HepG2 (cell line): ENCODE results near the gene HSPB7. TPM values are rescaled to one million over a fixed set of nuclear protein-coding genes. Genes with fewer than 3 reads are reported as not detected.
"Not testable (repeated sequence)": the region's sequence is repeated elsewhere in the genome, so short reads cannot be mapped to it uniquely, and the experiment has no call there.

ENCODE experiments used
- ATAC-seq: fragments of 200-7000 bp; cut with Tn5 transposase; 3 replicates; pipeline ENCODE4 v1.9.1; 2020; ENCODE audit warnings: mild to moderate bottlenecking, moderate library complexity
- BruUV-seq: library from RNA; stranded (reverse); fragments of 400-500 nt; replicated peaks from 2 replicates; lab custom pipeline; 2021; lab: Mats Ljungman, UMichigan
- CTCF ChIA-PET: fragments of 300-600 bp; formaldehyde crosslinking; extraction: SDS; loops from one replicate; lab custom pipeline; 2021; ENCODE audit warnings: low total read pairs, inconsistent platforms, low intra/inter-chr PET ratio; lab: Yijun Ruan, JAX
- POLR2A ChIA-PET: fragments of 350-600 bp; sonication (Branson Sonifier 250); formaldehyde crosslinking; loops from one replicate; lab custom pipeline; 2020; ENCODE audit warnings: antibody characterized with exemption, inconsistent platforms; lab: Yijun Ruan, JAX
- DNase-seq: peaks from one replicate; pipeline ENCODE4 v3.0.0-alpha.2; 2015; ENCODE audit warnings: low spot score
- FAIRE-seq: peaks from 3 replicates; lab custom pipeline; 2011; peaks lifted over from hg19 to GRCh38; lab: Jason Lieb, UNC
- H2AFZ ChIP-seq: one replicate; pipeline ENCODE4 v1.6.1; 2011; ENCODE audit warnings: low read length, inconsistent platforms
- H3K27ac ChIP-seq: fragments of 300-600 bp; 3 replicates; pipeline ENCODE4 v1.8.0; 2011; ENCODE audit warnings: mixed run types, mild to moderate bottlenecking, mixed read lengths, low read length, inconsistent platforms; ENCODE audit not compliant: insufficient read depth; ENCODE audit errors: extremely low read length
- H3K27me3 ChIP-seq, 2 experiments: fragments of 200-600 bp in 1 of 2; 2 replicates in 1 of 2; 3 replicates in 1 of 2; pipeline versions ENCODE4 v1.6.0 to v1.8.0; 2011; ENCODE audit warnings: low read length in 2 of 2, mild to moderate bottlenecking in 2 of 2, moderate library complexity in 2 of 2, inconsistent platforms in 1 of 2; ENCODE audit not compliant: insufficient read depth in 2 of 2, control insufficient read depth in 1 of 2
- H3K36me3 ChIP-seq, 2 experiments: fragments of 200-600 bp in 1 of 2; replicated peaks in 1 of 2; 2 replicates in 1 of 2; 3 replicates in 1 of 2; pipeline versions ENCODE4 v1.5.1 to v1.8.0; 2011; ENCODE audit warnings: low read length in 2 of 2, inconsistent platforms in 1 of 2; ENCODE audit not compliant: insufficient read depth in 2 of 2, control insufficient read depth in 1 of 2
- H3K4me1 ChIP-seq: 2 replicates; pipeline ENCODE4 v1.5.1; 2012; ENCODE audit warnings: low read length, inconsistent platforms; ENCODE audit not compliant: insufficient read depth
- H3K4me2 ChIP-seq: 2 replicates; pipeline ENCODE4 v1.6.0; 2011; ENCODE audit warnings: low read depth, low read length, inconsistent platforms
- H3K4me3 ChIP-seq, 3 experiments: fragments of 200-600 bp in 1 of 3; sonication (generic), shearing (Covaris generic) in 1 of 3; replicated peaks in 1 of 3; 2 replicates each; pipeline ENCODE4 v1.5.1; 2011 to 2016; ENCODE audit warnings: low read length in 3 of 3, inconsistent platforms in 2 of 3, low read depth in 2 of 3, mild to moderate bottlenecking in 2 of 3, control low read depth in 1 of 3, mixed read lengths in 1 of 3; ENCODE audit not compliant: insufficient read depth in 1 of 3
- H3K79me2 ChIP-seq: one replicate; pipeline ENCODE4 v1.6.1; 2011; ENCODE audit warnings: low read length, inconsistent platforms; ENCODE audit not compliant: insufficient read depth
- H3K9ac ChIP-seq: 2 replicates; pipeline ENCODE4 v1.6.0; 2011; ENCODE audit warnings: mild to moderate bottlenecking, low read depth, low read length, inconsistent platforms; ENCODE audit not compliant: insufficient read depth
- H3K9me3 ChIP-seq: 2 replicates; pipeline ENCODE4 v1.5.1; 2012; ENCODE audit warnings: mild to moderate bottlenecking, low read length
- H4K20me1 ChIP-seq: 2 replicates; pipeline ENCODE4 v1.6.0; 2011; ENCODE audit warnings: inconsistent platforms, mild to moderate bottlenecking, low read length, moderate library complexity; ENCODE audit not compliant: insufficient read depth
- DMAP1 ChIP-seq: IDR thresholded peaks from 2 replicates; pipeline ENCODE4 v1.6.1; 2016
- IKZF4 ChIP-seq: sonication (generic); formaldehyde crosslinking; IDR thresholded peaks from 2 replicates; pipeline ENCODE4 v1.5.1; 2020; ENCODE audit warnings: borderline replicate concordance, mild to moderate bottlenecking, low read depth, missing genetic modification reagents; ENCODE audit errors: not compliant biosample characterization
- SNAPC2 ChIP-seq: sonication (generic); formaldehyde crosslinking; IDR thresholded peaks from 2 replicates; pipeline ENCODE4 v1.8.1; 2022; ENCODE audit warnings: mild to moderate bottlenecking, missing genetic modification reagents
- ZNF350 ChIP-seq: sonication (generic); formaldehyde crosslinking; IDR thresholded peaks from 2 replicates; pipeline ENCODE4 v1.4.0; 2020; ENCODE audit warnings: mild to moderate bottlenecking, low read depth, missing genetic modification reagents, borderline replicate concordance
- ZNF747 ChIP-seq: sonication (generic); formaldehyde crosslinking; IDR thresholded peaks from 2 replicates; pipeline ENCODE4 v1.8.1; 2023; ENCODE audit warnings: missing genetic modification reagents, mild to moderate bottlenecking, borderline replicate concordance
- WGBS: methylation state at CpG from one replicate; pipeline ENCODE4 v1.1.6; 2017; ENCODE audit warnings: low lambda C conversion rate; 5-methylcytosine and 5-hydroxymethylcytosine counted together
- in situ Hi-C: cut with HindIII; loops from 2 replicates; pipeline ENCODE4 v1.10.0; 2017; ENCODE audit warnings: low pct_unique_long_range_greater_than_20kb; ENCODE audit not compliant: extremely low pct_ligation_motif_present
- intact Hi-C: fragments of 100-400 bp; cut with micrococcal nuclease; formaldehyde crosslinking; loops from one replicate; pipeline ENCODE4 v1.10.0; 2022; ENCODE audit not compliant: unreplicated experiment
- polyA plus RNA-seq, 8 experiments: library from polyadenylated mRNA; depleted of rRNA in 3 of 8; stranded (reverse) in 7 of 8; unstranded in 1 of 8; fragments of >200 nt; fragmentation: Illumina TruSeq in 4 of 8; extraction: Trizol in 4 of 8; gene quantifications; 2 replicates each; pipeline versions ENCODE4 v1.2.1 to v1.2.3, GENCODE V29; 2011 to 2016; ENCODE audit warnings: low read depth in 4 of 8, missing spikeins in 1 of 8, mixed read lengths in 1 of 8; ENCODE audit not compliant: insufficient read depth in 1 of 8
- total RNA-seq, 5 experiments: library from RNA; depleted of rRNA; stranded (reverse); fragments of >200 nt; fragmentation: Illumina TruSeq; extraction: Trizol; gene quantifications; 2 replicates each; pipeline ENCODE4 v1.2.3, GENCODE V29; 2016; ENCODE audit warnings: low read depth in 1 of 5
- TF ChIP-seq, protein P1 (sequence below): sonication (generic); formaldehyde crosslinking; IDR thresholded peaks from 2 replicates; pipeline ENCODE4 v1.4.0; 2020; ENCODE audit warnings: missing genetic modification reagents; ENCODE audit errors: not compliant biosample characterization
- TF ChIP-seq, protein P2 (sequence below): IDR thresholded peaks from 2 replicates; pipeline ENCODE4 v1.6.1; 2018; ENCODE audit warnings: missing genetic modification reagents
- TF ChIP-seq, protein P3 (sequence below): sonication (generic); formaldehyde crosslinking; conservative IDR thresholded peaks from 2 replicates; pipeline ENCODE4 v1.4.0; 2020; ENCODE audit warnings: missing genetic modification reagents

HSPB7 gene
- total and polyA plus RNA-seq, 2 of the 13 experiments (the other 11 are each of a cell fraction or from before 2014, with no cell fraction given) = 0.20 TPM; not detected in 1

DNA sequence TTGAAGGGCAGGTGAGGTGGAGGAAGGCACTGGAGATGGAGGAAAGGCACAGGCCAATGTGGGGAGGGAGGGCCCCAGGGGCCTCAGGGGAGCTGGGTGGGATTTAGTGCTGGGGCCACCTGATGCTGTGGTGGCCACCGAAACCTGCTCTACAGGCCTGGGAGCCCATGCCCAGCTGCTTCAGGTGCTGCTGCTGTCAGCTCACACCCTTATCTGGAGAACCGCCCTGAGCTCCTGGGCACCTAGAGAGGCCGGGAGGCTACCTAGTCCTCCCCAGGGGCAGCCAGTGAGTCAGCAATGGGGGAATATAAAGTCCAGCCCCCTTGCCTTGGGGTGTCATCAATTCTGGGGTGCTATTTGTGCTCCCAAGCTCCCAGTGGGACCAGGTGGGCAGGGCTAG is 43.4 kb upstream of the HSPB7 start:
- H3K9ac ChIP-seq = no peak overlapping the region
- no peaks in the 10 kb centered on the region for H3K36me3 ChIP-seq
- H3K4me1 ChIP-seq = peaks cover 24% of the 10 kb centered on the region
- H4K20me1 ChIP-seq = no peaks in the 10 kb centered on the region
- peaks cover 8 to 39% of the 10 kb centered on the region in 2 experiments for H3K27me3 ChIP-seq
- H2AFZ ChIP-seq = no peak overlapping the region
- WGBS = 20% methylated on average over 1 of the region's 3 CpGs
- no peak overlapping the region for H3K4me3 ChIP-seq
- H3K9me3 ChIP-seq = no peaks in the 10 kb centered on the region
- POLR2A ChIA-PET = no interaction called here
- DNase-seq = no peak
- H3K27ac ChIP-seq = no peak overlapping the region
- no peak for ATAC-seq
- CTCF ChIA-PET = no interaction called here
- FAIRE-seq = no peak
- in situ Hi-C loops (no loop called here), intact Hi-C loops (no loop called here)
- no peak for TF ChIP-seq DMAP1
- TF ChIP-seq, protein P1, sequence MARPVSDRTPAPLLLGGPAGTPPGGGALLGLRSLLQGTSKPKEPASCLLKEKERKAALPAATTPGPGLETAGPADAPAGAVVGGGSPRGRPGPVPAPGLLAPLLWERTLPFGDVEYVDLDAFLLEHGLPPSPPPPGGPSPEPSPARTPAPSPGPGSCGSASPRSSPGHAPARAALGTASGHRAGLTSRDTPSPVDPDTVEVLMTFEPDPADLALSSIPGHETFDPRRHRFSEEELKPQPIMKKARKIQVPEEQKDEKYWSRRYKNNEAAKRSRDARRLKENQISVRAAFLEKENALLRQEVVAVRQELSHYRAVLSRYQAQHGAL (CRISPR knock-in tag) = no peak
- TF ChIP-seq, protein P2, sequence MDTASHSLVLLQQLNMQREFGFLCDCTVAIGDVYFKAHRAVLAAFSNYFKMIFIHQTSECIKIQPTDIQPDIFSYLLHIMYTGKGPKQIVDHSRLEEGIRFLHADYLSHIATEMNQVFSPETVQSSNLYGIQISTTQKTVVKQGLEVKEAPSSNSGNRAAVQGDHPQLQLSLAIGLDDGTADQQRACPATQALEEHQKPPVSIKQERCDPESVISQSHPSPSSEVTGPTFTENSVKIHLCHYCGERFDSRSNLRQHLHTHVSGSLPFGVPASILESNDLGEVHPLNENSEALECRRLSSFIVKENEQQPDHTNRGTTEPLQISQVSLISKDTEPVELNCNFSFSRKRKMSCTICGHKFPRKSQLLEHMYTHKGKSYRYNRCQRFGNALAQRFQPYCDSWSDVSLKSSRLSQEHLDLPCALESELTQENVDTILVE (CRISPR knock-in tag) = no peak
- TF ChIP-seq SNAPC2 = no peak
- no peak for TF ChIP-seq ZNF747 (CRISPR knock-in tag)
- TF ChIP-seq ZNF350 (CRISPR knock-in tag) = no peak
- TF ChIP-seq IKZF4 = no peak
- TF ChIP-seq, protein P3, sequence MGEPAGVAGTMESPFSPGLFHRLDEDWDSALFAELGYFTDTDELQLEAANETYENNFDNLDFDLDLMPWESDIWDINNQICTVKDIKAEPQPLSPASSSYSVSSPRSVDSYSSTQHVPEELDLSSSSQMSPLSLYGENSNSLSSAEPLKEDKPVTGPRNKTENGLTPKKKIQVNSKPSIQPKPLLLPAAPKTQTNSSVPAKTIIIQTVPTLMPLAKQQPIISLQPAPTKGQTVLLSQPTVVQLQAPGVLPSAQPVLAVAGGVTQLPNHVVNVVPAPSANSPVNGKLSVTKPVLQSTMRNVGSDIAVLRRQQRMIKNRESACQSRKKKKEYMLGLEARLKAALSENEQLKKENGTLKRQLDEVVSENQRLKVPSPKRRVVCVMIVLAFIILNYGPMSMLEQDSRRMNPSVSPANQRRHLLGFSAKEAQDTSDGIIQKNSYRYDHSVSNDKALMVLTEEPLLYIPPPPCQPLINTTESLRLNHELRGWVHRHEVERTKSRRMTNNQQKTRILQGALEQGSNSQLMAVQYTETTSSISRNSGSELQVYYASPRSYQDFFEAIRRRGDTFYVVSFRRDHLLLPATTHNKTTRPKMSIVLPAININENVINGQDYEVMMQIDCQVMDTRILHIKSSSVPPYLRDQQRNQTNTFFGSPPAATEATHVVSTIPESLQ (CRISPR knock-in tag) = no peak
- H3K79me2 ChIP-seq = no peaks in the 10 kb centered on the region
- no peak overlapping the region for H3K4me2 ChIP-seq
- BruUV-seq = no TSS peak

DNA sequence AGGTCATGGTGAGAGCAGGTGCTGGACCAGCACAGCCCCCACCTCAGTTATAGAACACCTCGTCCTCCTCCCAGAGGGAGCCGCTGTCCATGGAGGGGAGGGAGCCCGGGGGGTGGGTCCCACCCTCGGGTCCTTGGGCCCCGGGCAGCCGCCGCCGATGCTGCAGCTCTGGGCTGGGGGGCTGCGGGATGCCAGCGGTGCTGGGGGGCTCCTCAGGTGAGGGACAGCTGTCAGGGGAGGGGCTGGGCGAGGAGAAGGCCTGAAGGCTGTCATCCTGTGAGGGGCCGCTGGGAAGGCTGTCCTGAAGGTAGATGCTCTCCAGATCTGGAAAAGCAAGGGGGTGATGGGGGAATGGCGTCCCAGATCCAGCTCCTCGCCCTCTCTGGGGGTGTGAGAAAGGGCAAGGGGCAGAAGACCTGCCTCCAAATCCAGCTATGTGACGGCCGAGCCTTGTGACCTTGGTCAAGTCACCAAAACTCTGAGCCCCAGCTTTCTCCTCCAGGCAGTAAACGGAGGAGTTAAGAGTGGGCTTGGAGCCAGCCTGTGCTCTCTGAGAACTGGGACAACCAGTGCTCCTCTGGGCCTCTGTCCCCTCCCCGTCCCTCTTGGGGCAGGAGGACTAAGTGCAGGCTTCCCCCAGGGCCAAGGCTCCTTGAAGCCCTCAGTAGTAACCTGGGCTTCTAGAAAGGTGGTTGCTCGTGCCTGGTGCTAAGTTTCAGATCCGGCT is 40.7 kb upstream of the HSPB7 start:
- POLR2A ChIA-PET, H2AFZ ChIP-seq, in situ Hi-C loops, H3K9ac ChIP-seq, H3K27ac ChIP-seq, DNase-seq, BruUV-seq, H3K4me3 ChIP-seq, FAIRE-seq, H3K79me2 ChIP-seq, H3K36me3 ChIP-seq, H3K9me3 ChIP-seq, CTCF ChIA-PET, ATAC-seq, H3K4me2 ChIP-seq, H4K20me1 ChIP-seq, intact Hi-C loops: not testable (repeated sequence)
- Histone ChIP-seq H3K4me1 (peaks cover 21% of the 10 kb centered on the region), H3K27me3 (peaks cover 8 to 31% of the 10 kb centered on the region in 2 experiments; a peak in 3 of 5 replicates)
- WGBS = 35% methylated on average over 12 of the region's 20 CpGs
